Ishikawa (cell line): ENCODE measurements around the gene FAM3C.

Source experiments
- CEBPB ChIP-seq: IDR thresholded peaks from 2 replicates; pipeline ENCODE4 v1.6.1; 2012
- EGR1 ChIP-seq: IDR thresholded peaks from 2 replicates; pipeline ENCODE4 v1.6.1; 2012
- EP300 ChIP-seq: IDR thresholded peaks from 2 replicates; pipeline ENCODE4 v1.6.1; 2012; ENCODE audit warnings: borderline replicate concordance
- TAF1 ChIP-seq: IDR thresholded peaks from 2 replicates; pipeline ENCODE4 v1.6.1; 2012; ENCODE audit warnings: low read depth, mild to moderate bottlenecking
- TCF12 ChIP-seq: IDR thresholded peaks from 2 replicates; pipeline ENCODE4 v1.6.1; 2012; ENCODE audit warnings: low read depth
- YY1 ChIP-seq: IDR thresholded peaks from 2 replicates; pipeline ENCODE4 v1.6.1; 2012; ENCODE audit warnings: low read depth
- TF ChIP-seq, protein P1 (sequence below): IDR thresholded peaks from 2 replicates; pipeline ENCODE4 v1.6.1; 2012

GRCh38 chr7:121390617-121391016, 5.5 kb downstream of the FAM3C start:
- TF ChIP-seq TAF1 (no peak), CEBPB (no peak), EGR1 (no peak), YY1 (no peak), EP300 (no peak), TCF12 (no peak)
- TF ChIP-seq, protein P1, sequence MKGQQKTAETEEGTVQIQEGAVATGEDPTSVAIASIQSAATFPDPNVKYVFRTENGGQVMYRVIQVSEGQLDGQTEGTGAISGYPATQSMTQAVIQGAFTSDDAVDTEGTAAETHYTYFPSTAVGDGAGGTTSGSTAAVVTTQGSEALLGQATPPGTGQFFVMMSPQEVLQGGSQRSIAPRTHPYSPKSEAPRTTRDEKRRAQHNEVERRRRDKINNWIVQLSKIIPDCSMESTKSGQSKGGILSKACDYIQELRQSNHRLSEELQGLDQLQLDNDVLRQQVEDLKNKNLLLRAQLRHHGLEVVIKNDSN, result no peak
